GM18867 (cell line): Measurements from ENCODE around the gene HOXD11.

Source experiments
- ATAC-seq: cut with Tn5 transposase; IDR thresholded peaks from one replicate; pipeline ENCODE4 v1.9.1; 2021; ENCODE audit warnings: mild to moderate bottlenecking, moderate library complexity; ENCODE audit not compliant: unreplicated experiment

HOXD11 gene

GRCh38 chr2:176147210-176147799, 40.2 kb downstream of the HOXD11 start:
- ATAC-seq, result no peak

GRCh38 chr2:176147800-176148496, 40.9 kb downstream of the HOXD11 start:
- ATAC-seq, result no peak

GRCh38 chr2:176148751-176149421, 41.8 kb downstream of the HOXD11 start:
- ATAC-seq, result no peak

GRCh38 chr2:176149481-176149938, 42.4 kb downstream of the HOXD11 start:
- ATAC-seq, result no peak

- no peak for ATAC-seq
These were observed 43.0 kb downstream of the HOXD11 start for GRCh38 chr2:176149939-176150583.

GRCh38 chr2:176150584-176151441, 43.7 kb downstream of the HOXD11 start:
- no peak for ATAC-seq

- no peak for ATAC-seq
These were observed 44.6 kb downstream of the HOXD11 start, which contains the start of gene HOXD4 for GRCh38 chr2:176151442-176152287. Gene HOXD4, plus strand, starts transcription at chr2:176151550. Its CDS starts 84 bp downstream, at chr2:176151634.

GRCh38 chr2:176152350-176153181, 45.5 kb downstream of the HOXD11 start:
- ATAC-seq, result no peak

- no peak for ATAC-seq
These were observed 47.6 kb downstream of the HOXD11 start for GRCh38 chr2:176154576-176155252.

GRCh38 chr2:176155356-176156044, 48.4 kb downstream of the HOXD11 start:
- ATAC-seq, result no peak

- no peak for ATAC-seq
These were observed 49.3 kb downstream of the HOXD11 start for GRCh38 chr2:176156301-176156806.

- ATAC-seq, result no peak
These were observed 49.9 kb downstream of the HOXD11 start, which contains the start of gene HOXD3 for GRCh38 chr2:176156807-176157498. Gene HOXD3, plus strand, starts transcription at chr2:176157307. Its CDS starts 11,808 bp downstream, at chr2:176169115.

GRCh38 chr2:176157499-176158185, 50.6 kb downstream of the HOXD11 start:
- no peak for ATAC-seq

GRCh38 chr2:176158186-176158591, 51.1 kb downstream of the HOXD11 start:
- ATAC-seq, result no peak

- ATAC-seq, result no peak
These were observed 52.0 kb downstream of the HOXD11 start for GRCh38 chr2:176158855-176159662.
